OCI-LY3 (cell line): ENCODE data around the gene LRRC23.

Experiments
- H2AFZ ChIP-seq: fragments of 200-600, 300-600 bp; shearing (Covaris generic); 2 replicates; pipeline ENCODE4 v1.6.0; 2014; ENCODE audit warnings: antibody characterized with exemption, low read depth, low read length
- H3K27ac ChIP-seq: fragments of 200-600, 300-600 bp; sonication (generic); 2 replicates; pipeline ENCODE4 v1.5.1; 2014; ENCODE audit warnings: mild to moderate bottlenecking, low read length, moderate library complexity, mixed read lengths
- H3K27me3 ChIP-seq: fragments of 200-600, 300-600 bp; sonication (generic); 2 replicates; pipeline ENCODE4 v1.6.1; 2014; ENCODE audit warnings: low read depth, low read length, mixed read lengths
- H3K36me3 ChIP-seq: fragments of 200-600, 300-600 bp; sonication (generic); replicated peaks from 2 replicates; pipeline ENCODE3; 2014; ENCODE audit warnings: low read depth, low read length, mixed read lengths
- H3K4me1 ChIP-seq: fragments of 300-600, 200-600 bp; sonication (generic); 2 replicates; pipeline ENCODE4 v1.6.1; 2014; ENCODE audit warnings: low read length, mixed read lengths
- H3K4me2 ChIP-seq: fragments of 200-600, 300-600 bp; sonication (generic); 2 replicates; pipeline ENCODE4 v1.6.1; 2014; ENCODE audit warnings: low read length, mixed read lengths
- H3K4me3 ChIP-seq: fragments of 300-600, 200-600 bp; sonication (generic); 2 replicates; pipeline ENCODE4 v1.5.1; 2014; ENCODE audit warnings: antibody characterized with exemption, mild to moderate bottlenecking, low read length, moderate library complexity
- H3K79me2 ChIP-seq: fragments of 300-600, 200-600 bp; shearing (Covaris generic); 2 replicates; pipeline ENCODE4 v1.6.1; 2014; ENCODE audit warnings: mild to moderate bottlenecking, low read length, mixed read lengths
- H3K9ac ChIP-seq: fragments of 300-600, 200-600 bp; shearing (Covaris generic); 2 replicates; pipeline ENCODE4 v1.6.0; 2014; ENCODE audit warnings: mild to moderate bottlenecking, low read length, moderate library complexity
- H3K9me3 ChIP-seq: fragments of 200-600, 300-600 bp; shearing (Covaris generic); 2 replicates; pipeline ENCODE4 v1.6.1; 2014; ENCODE audit warnings: low read length, mixed read lengths; ENCODE audit not compliant: insufficient read depth
- H4K20me1 ChIP-seq: fragments of 200-600, 300-600 bp; sonication (generic); 2 replicates; pipeline ENCODE4 v1.6.1; 2016; ENCODE audit warnings: low read length, mixed read lengths; ENCODE audit not compliant: insufficient read depth
- CTCF ChIP-seq: fragments of 200-600, 300-600 bp; sonication (generic); IDR thresholded peaks from 2 replicates; pipeline ENCODE4 v1.5.1; 2014; ENCODE audit warnings: antibody characterized with exemption, low read length, low read depth
- EZH2phosphoT487 ChIP-seq: fragments of 200-600 bp; shearing (Covaris generic); IDR thresholded peaks from 2 replicates; pipeline ENCODE4 v1.6.1; 2018; ENCODE audit warnings: antibody characterized with exemption, mixed run types, low read depth

The LRRC23 gene

DNA sequence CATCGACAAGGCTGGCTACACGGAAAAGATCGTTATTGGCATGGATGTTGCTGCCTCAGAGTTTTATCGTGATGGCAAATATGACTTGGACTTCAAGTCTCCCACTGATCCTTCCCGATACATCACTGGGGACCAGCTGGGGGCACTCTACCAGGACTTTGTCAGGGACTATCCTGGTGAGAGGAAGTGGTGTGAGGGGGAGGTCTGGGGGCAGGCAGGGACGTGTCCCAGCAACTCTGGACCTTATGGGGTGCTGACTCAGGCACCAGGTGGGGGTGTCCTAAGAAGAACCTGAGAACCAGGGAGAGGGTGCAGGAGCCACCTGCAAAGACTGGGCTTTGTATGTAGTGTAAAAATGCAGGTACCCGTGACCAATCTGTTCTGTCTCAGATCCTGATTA is 15.0 kb downstream of the LRRC23 start:
- Histone ChIP-seq H3K4me1 (peaks cover 26% of the 10 kb centered on the region), H3K4me2 (no peak overlapping the region), H2AFZ (no peak overlapping the region), H3K36me3 (peaks cover 52% of the 10 kb centered on the region), H3K27ac (no peak overlapping the region), H3K9ac (no peak overlapping the region), H3K9me3 (no peaks in the 10 kb centered on the region), H4K20me1 (0 out of 2 replicates have a peak, but pooled peaks cover 11% of the 10 kb centered on the region), H3K4me3 (no peak overlapping the region), H3K27me3 (no peaks in the 10 kb centered on the region), H3K79me2 (peaks cover 11% of the 10 kb centered on the region)
- peak; percentile 8; the same call in 1 of the 2 replicates for TF ChIP-seq CTCF
- TF ChIP-seq EZH2phosphoT487, result no peak

- H3K9ac ChIP-seq, result no peak overlapping the region
- H3K27ac ChIP-seq, result no peak overlapping the region
- 0 out of 2 replicates have a peak, but pooled peaks cover 3% of the 10 kb centered on the region for H4K20me1 ChIP-seq
- H3K79me2 ChIP-seq, result peaks cover under 1% of the 10 kb centered on the region; the same call in 1 of the 2 replicates
- no peaks in the 10 kb centered on the region for H3K9me3 ChIP-seq
- peaks cover 47% of the 10 kb centered on the region for H3K36me3 ChIP-seq
- no peak overlapping the region for H2AFZ ChIP-seq
- no peak overlapping the region for H3K4me3 ChIP-seq
- peaks cover 22% of the 10 kb centered on the region for H3K4me1 ChIP-seq
- H3K4me2 ChIP-seq, result no peak overlapping the region
- TF ChIP-seq CTCF (no peak), EZH2phosphoT487 (no peak)
- H3K27me3 ChIP-seq, result no peaks in the 10 kb centered on the region
Observed at GRCh38 chr12:6921539-6921938, 16.9 kb downstream of the LRRC23 start.

GRCh38 chr12:6921996-6922946 is 17.6 kb downstream of the LRRC23 start:
- H3K27me3 ChIP-seq, result no peaks in the 10 kb centered on the region
- no peak overlapping the region for H3K9ac ChIP-seq
- no peak overlapping the region for H3K4me3 ChIP-seq
- 0 out of 2 replicates have a peak overlapping the region, but pooled peaks have one; percentile 4 for H3K4me2 ChIP-seq
- peaks cover 8% of the 10 kb centered on the region for H3K79me2 ChIP-seq
- no peak for TF ChIP-seq CTCF
- no peak for TF ChIP-seq EZH2phosphoT487
- no peak overlapping the region for H2AFZ ChIP-seq
- no peak overlapping the region for H3K27ac ChIP-seq
- no peaks in the 10 kb centered on the region for H3K9me3 ChIP-seq
- H3K4me1 ChIP-seq, result peaks cover 29% of the 10 kb centered on the region
- peaks cover 40% of the 10 kb centered on the region for H3K36me3 ChIP-seq
- 0 out of 2 replicates have a peak, but pooled peaks cover 3% of the 10 kb centered on the region for H4K20me1 ChIP-seq

DNA sequence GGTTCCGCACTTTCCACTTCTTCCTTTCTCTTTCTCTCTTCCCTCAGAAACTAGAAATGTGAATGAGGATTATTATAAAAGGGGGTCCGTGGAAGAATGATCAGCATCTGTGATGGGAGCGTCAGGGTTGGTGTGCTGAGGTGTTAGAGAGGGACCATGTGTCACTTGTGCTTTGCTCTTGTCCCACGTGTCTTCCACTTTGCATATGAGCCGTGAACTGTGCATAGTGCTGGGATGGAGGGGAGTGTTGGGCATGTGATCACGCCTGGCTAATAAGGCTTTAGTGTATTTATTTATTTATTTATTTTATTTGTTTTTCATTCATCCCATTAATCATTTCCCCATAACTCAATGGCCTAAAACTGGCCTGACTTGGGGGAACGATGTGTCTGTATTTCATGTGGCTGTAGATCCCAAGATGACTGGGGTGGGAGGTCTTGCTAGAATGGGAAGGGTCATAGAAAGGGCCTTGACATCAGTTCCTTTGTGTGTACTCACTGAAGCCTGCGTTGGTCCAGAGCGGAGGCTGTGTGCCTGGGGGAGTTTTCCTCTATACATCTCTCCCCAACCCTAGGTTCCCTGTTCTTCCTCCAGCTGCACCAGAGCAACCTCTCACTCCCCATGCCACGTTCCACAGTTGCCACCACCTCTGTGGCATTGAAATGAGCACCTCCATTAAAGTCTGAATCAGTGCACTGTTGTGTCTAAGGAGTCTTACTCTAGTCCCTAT is 18.5 kb downstream of the LRRC23 start:
- Histone ChIP-seq H3K4me2 (0 out of 2 replicates have a peak overlapping the region, but pooled peaks have one; percentile 4), H4K20me1 (0 out of 2 replicates have a peak, but pooled peaks cover 3% of the 10 kb centered on the region)

More for the DNA sequence above, 18.5 kb downstream of the LRRC23 start:
- peaks cover 34% of the 10 kb centered on the region for H3K36me3 ChIP-seq
- H3K9me3 ChIP-seq, result no peaks in the 10 kb centered on the region
- H3K79me2 ChIP-seq, result peaks cover 12% of the 10 kb centered on the region
- no peak overlapping the region for H3K9ac ChIP-seq
- peaks cover 29% of the 10 kb centered on the region for H3K4me1 ChIP-seq
- no peak for TF ChIP-seq CTCF
- H2AFZ ChIP-seq, result no peak overlapping the region
- no peak overlapping the region for H3K4me3 ChIP-seq
- H3K27ac ChIP-seq, result no peak overlapping the region
- H3K27me3 ChIP-seq, result no peaks in the 10 kb centered on the region
